ENCODE results near the gene FOS.
"Not testable (repeated sequence)": the region's sequence is repeated elsewhere in the genome, so short reads cannot be mapped to it uniquely, and the experiment has no call there.

Gene FOS

DNA sequence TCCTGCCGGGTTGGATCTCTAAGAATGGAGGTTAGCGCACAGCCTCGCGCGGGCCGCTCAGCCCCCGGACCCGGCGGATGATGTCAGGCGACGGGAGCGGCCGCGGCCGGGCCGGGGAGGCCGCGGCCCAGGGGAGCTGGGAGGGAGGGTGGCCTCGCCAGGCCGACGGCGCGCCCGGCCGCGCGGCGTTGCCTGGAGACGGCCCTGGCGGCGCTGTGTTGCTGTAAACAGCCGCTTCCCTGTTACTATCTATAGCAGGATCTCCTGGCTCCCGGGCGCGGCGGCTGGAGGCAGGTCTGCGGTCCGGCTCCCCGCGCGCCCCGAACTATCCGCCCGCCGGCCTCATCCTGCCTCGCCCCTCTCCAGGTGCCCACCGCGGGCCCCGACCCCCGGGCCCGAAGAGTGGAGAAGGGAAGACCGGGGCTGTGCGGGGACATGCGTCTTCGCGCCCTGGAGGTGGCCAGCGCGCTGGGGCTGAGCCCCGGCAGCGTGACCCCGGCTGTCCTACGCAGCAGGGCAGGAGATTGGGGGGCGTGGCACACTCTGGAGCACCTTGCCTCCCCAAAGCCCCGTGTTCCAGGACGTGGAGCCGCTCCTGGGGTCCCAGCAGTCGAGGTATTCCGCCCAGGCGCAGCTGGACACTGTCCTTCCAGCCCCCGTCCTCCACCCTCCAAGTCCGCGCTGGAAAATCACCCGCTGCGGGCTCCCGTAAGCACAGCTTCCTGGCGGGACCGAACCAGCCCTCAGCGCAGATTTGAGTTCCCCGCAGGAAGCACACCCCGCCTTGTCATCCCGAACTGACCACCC, 1.4 kb upstream of the FOS start:
- no peak for DNase-seq (ENCODE audit: low read depth)

DNA sequence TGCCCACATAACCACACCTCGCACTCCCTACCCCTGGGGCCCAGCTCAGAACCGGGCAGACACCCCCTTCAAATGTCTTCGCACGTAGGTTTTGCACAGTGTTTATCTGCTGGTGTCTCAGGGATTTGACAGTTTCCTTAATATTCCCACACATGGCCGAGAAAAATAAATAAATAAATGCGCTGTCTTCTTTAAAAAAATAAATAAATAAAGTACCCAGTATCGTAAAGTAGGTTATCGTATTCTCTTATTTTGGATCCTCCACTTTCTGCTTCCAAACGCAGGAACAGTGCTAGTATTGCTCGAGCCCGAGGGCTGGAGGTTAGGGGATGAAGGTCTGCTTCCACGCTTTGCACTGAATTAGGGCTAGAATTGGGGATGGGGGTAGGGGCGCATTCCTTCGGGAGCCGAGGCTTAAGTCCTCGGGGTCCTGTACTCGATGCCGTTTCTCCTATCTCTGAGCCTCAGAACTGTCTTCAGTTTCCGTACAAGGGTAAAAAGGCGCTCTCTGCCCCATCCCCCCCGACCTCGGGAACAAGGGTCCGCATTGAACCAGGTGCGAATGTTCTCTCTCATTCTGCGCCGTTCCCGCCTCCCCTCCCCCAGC, 710 bp upstream of the FOS start:
- DNase-seq (ENCODE audit: low read depth): no peak

DNA sequence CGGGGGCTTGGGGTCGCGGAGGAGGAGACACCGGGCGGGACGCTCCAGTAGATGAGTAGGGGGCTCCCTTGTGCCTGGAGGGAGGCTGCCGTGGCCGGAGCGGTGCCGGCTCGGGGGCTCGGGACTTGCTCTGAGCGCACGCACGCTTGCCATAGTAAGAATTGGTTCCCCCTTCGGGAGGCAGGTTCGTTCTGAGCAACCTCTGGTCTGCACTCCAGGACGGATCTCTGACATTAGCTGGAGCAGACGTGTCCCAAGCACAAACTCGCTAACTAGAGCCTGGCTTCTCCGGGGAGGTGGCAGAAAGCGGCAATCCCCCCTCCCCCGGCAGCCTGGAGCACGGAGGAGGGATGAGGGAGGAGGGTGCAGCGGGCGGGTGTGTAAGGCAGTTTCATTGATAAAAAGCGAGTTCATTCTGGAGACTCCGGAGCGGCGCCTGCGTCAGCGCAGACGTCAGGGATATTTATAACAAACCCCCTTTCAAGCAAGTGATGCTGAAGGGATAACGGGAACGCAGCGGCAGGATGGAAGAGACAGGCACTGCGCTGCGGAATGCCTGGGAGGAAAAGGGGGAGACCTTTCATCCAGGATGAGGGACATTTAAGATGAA, 630 bp downstream of the FOS start:
- no peak for DNase-seq (ENCODE audit: low read depth)

DNA sequence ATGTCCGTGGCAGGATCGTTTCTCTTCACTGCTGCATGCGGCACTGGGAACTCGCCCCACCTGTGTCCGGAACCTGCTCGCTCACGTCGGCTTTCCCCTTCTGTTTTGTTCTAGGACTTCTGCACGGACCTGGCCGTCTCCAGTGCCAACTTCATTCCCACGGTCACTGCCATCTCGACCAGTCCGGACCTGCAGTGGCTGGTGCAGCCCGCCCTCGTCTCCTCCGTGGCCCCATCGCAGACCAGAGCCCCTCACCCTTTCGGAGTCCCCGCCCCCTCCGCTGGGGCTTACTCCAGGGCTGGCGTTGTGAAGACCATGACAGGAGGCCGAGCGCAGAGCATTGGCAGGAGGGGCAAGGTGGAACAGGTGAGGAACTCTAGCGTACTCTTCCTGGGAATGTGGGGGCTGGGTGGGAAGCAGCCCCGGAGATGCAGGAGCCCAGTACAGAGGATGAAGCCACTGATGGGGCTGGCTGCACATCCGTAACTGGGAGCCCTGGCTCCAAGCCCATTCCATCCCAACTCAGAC, 1.2 kb downstream of the FOS start:
- DNase-seq (ENCODE audit: low read depth): no peak

DNA sequence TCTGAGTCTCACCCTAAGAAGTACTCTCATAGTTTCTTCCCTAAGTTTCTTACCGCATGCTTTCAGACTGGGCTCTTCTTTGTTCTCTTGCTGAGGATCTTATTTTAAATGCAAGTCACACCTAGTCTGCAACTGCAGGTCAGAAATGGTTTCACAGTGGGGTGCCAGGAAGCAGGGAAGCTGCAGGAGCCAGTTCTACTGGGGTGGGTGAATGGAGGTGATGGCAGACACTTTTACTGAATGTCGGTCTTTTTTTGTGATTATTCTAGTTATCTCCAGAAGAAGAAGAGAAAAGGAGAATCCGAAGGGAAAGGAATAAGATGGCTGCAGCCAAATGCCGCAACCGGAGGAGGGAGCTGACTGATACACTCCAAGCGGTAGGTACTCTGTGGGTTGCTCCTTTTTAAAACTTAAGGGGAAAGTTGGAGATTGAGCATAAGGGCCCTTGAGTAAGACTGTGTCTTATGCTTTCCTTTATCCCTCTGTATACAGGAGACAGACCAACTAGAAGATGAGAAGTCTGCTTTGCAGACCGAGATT, 1.7 kb downstream of the FOS start:
- DNase-seq (ENCODE audit: low read depth): no peak

DNA sequence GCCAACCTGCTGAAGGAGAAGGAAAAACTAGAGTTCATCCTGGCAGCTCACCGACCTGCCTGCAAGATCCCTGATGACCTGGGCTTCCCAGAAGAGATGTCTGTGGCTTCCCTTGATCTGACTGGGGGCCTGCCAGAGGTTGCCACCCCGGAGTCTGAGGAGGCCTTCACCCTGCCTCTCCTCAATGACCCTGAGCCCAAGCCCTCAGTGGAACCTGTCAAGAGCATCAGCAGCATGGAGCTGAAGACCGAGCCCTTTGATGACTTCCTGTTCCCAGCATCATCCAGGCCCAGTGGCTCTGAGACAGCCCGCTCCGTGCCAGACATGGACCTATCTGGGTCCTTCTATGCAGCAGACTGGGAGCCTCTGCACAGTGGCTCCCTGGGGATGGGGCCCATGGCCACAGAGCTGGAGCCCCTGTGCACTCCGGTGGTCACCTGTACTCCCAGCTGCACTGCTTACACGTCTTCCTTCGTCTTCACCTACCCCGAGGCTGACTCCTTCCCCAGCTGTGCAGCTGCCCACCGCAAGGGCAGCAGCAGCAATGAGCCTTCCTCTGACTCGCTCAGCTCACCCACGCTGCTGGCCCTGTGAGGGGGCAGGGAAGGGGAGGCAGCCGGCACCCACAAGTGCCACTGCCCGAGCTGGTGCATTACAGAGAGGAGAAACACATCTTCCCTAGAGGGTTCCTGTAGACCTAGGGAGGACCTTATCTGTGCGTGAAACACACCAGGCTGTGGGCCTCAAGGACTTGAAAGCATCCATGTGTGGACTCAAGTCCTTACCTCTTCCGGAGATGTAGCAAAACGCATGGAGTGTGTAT, 2.4 kb downstream of the FOS start:
- no peak for DNase-seq (ENCODE audit: low read depth)

DNA sequence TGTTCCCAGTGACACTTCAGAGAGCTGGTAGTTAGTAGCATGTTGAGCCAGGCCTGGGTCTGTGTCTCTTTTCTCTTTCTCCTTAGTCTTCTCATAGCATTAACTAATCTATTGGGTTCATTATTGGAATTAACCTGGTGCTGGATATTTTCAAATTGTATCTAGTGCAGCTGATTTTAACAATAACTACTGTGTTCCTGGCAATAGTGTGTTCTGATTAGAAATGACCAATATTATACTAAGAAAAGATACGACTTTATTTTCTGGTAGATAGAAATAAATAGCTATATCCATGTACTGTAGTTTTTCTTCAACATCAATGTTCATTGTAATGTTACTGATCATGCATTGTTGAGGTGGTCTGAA, 3.0 kb downstream of the FOS start:
- DNase-seq (ENCODE audit: low read depth): no peak

DNA sequence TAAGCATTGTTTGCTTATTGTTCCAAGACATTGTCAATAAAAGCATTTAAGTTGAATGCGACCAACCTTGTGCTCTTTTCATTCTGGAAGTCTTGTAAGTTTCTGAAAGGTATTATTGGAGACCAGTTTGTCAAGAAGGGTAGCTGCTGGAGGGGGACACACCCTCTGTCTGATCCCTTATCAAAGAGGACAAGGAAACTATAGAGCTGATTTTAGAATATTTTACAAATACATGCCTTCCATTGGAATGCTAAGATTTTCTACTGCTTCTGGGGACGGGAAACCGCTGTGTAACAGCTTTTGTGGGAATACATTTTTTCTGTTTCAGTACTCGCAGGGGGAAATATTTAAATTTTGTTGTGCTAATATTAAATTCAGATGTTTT, 3.5 kb downstream of the FOS start:
- no peak for DNase-seq (ENCODE audit: low read depth)

DNA sequence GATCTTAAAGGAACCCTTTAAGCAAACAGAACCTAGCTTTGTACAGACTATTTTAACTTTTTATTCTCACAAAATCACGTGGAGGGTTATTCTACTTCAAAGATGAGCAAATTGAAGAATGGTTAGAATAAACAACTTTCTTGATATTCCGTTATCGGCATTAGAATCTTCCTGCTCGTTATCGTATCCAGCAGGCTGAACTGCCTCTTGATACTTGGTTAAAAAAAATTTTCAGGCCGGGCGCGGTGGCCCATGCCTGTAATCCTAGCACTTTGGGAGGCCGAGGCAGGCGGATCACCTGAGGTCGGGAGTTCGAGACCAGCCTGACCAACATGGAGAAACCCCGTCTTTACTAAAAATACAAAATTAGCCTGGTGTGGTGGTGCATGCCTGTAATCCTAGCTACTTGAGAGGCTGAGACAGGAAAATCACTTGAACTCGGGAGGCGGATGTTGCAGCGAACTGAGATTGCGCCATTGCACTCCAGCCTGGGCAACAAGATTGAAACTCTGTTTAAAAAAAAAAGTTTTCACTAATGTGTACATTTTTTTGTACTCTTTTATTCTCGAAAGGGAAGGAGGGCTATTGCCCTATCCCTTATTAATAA, 4.0 kb downstream of the FOS start:
- not testable (repeated sequence) for DNase-seq (ENCODE audit: low read depth)

DNA sequence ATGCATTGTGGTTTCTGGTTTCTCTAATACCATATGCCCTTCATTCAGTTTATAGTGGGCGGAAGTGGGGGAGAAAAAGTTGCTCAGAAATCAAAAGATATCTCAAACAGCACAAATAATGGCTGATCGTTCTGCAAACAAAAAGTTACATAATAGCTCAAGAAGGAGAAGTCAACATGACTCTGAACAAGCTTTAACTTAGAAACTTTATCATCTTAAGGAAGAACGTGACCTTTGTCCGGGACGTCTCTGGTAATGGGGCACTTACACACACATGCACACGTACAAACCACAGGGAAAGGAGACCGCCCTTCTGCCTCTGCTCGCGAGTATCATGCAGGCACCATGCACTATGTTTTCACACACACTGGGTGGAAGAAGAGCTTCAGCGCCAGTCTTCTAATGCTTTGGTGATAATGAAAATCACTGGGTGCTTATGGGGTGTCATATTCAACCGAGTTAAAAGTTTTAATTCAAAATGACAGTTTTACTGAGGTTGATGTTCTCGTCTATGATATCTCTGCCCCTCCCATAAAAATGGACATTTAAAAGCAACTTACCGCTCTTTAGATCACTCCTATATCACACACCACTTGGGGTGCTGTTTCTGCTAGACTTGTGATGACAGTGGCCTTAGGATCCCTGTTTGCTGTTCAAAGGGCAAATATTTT, 4.7 kb downstream of the FOS start:
- no peak for DNase-seq (ENCODE audit: low read depth)

DNA sequence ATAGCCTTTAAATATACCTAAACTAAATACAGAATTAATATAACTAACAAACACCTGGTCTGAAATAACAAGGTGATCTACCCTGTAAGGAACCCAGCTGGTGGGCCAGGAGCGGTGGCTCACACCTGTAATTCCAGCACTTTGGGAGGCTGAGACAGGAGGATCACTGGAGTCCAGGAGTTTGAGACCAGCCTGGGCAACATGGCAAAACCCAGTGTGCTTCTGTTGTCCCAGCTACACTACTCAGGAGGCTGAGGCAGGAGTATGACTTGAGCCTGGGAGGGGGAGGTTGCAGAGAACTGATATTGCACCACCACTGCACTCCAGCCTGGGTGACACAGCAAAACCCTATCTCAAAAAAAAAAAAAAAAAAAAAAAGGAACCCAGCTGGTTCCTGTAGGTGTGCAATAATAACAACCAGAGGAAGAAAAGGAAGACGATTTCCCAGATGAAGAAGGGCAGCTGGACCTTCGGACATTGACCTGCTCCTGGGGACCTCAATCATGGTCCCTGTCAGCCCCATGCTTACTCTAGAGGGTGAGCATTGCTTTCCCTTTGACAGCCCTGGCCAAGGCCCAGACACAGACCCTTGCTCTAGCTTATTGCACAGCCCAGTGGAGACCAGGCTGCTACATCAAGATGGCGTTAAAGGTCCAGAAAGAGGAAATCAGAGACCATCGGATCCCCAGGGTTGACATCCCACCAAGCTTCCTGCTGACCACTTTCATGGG, 5.4 kb downstream of the FOS start:
- no peak for DNase-seq (ENCODE audit: low read depth)

DNA sequence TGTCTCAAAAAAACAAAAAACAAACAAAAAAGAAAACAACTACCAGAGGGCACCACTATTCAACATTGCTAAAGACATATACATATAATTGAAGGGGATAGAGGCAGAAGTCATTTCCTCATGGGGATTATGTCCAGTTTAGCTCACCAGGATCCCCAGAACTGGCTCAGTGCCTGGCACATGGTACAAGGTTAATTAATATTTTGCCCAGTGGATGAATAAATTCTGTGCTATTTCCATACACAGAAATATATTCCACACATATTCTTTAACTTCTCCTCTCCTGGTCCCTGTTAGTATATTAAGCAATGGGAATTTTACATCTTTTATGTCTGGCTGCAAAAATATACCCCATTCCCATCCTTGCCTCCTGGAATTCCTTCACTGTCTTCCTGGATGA, 6.7 kb downstream of the FOS start:
- DNase-seq (ENCODE audit: low read depth): no peak

DNA sequence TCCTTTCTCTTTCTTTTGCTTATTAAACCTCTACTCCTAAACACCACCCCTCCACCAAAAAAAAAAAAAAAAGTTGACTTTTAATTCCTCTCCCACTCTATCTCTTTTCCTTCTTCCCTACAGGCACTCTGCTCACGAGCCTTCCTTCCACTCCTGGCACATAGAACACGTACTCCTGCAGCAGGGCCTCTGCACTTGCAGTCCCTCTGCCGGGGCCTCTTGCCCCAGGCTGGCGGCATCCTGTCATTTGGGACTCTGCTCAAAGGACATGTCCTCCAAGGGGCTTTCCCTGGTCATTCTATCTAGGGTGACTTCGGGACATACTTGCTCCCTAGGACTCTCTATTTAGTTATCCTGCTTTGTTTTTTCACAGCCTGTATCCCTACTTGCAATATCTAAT, 7.7 kb downstream of the FOS start:
- no peak for DNase-seq (ENCODE audit: low read depth)

DNA sequence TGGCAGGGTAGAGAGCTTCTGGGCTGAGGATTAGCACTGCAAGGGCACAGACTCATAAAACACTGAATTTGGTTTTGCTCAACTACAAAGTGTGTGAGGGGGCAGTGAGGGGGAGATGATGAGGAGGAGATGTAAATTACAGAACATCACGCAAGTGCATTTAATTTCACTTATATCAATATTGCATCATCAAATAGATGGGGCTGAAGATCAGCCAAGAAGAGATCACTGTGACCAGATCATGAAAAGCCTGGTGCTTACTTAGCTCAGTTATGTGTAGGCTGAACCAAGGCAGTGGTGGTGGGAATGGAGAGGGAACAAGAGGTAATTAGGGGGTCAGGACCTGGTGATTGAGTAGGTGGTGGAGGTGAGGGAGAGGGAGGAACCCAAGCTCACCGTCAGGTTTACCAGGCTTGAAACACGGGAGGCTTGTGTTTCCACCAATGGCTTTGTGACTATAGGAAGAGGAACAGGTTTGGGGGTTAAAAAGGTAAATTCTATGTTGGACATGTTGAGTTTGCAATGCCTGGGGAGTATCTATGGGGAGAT, 11.3 kb downstream of the FOS start:
- no peak for DNase-seq (ENCODE audit: low read depth)

DNA sequence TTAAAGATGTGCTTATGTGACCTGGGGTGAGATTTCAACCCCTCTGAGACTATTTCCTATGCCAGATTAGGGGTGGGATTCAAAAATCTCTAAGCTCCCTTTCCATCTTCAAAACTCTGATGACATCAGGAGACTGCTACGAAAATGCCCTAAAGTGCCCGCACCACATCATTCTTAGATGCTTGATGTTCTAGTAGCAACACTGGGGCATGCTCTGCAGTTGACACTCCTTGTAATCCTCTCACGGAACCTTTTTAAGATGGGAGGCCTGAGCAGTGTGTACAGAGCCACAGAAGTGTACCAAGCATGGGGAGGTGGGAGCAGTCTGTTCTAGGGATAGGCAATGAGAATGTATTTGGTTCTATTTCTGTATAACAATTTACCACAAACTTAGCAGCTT, 12.2 kb downstream of the FOS start:
- no peak for DNase-seq (ENCODE audit: low read depth)

DNA sequence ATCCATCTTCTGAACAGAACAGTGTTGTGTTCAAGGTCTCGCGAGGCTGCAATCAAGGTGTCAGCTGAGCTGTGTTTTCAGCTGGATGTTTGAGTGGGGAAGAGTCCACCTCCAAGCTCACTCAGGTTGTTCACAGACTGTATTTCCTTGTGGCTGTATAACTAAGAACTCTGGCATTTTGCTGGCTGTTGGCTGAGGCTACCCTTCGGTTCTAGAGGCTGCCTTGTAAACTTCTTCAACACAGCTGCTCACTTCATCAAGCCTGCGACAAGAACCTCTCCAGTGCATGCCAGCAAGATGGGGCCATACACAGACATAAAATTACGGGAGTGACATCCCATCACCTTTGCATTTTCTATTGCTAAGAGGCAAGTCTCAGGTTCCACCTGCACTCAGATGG, 12.7 kb downstream of the FOS start:
- no peak for DNase-seq (ENCODE audit: low read depth)

DNA sequence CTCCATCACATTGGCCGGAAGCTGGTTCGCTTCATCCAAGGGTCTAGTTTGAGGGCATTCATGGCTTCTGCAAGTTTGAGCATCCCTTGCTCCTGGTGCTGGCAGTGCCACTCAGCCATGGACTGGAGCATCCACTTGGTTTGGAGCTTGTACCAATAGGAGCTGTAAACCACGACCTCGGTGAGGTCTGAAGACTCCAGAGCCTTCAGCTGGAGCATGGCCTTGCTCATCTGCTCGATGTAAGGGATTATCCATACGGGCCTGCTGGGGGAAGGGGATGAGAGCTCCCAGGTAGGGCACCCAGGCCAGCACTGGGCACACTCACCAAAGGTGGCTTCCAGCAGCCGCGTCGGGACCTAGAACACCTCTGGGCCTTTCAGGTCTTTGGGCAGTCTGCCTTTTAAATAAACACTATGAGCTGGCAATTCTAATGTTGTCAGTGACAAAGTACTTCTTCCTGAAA, 13.5 kb downstream of the FOS start:
- no peak for DNase-seq (ENCODE audit: low read depth)

DNA sequence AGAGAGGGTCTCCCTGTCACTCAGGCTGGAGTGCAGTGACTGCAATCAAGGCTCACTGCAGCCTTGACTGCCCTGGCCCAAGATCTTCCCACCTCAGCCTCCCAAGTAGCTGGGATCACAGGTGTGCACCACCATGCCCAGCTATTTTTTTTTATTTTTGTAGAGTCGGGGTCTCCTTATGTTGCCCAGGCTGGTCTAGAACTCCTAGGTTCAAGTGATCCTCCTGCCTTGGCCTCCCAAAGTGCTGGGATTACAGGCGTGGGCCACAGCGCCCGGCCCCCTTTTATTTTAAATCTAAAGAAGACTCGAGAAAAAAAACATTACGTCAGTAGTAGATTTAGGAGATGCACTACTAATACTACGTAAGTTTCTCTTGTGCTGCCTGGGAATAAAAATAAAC, 14.3 kb downstream of the FOS start:
- DNase-seq (ENCODE audit: low read depth): no peak

DNA sequence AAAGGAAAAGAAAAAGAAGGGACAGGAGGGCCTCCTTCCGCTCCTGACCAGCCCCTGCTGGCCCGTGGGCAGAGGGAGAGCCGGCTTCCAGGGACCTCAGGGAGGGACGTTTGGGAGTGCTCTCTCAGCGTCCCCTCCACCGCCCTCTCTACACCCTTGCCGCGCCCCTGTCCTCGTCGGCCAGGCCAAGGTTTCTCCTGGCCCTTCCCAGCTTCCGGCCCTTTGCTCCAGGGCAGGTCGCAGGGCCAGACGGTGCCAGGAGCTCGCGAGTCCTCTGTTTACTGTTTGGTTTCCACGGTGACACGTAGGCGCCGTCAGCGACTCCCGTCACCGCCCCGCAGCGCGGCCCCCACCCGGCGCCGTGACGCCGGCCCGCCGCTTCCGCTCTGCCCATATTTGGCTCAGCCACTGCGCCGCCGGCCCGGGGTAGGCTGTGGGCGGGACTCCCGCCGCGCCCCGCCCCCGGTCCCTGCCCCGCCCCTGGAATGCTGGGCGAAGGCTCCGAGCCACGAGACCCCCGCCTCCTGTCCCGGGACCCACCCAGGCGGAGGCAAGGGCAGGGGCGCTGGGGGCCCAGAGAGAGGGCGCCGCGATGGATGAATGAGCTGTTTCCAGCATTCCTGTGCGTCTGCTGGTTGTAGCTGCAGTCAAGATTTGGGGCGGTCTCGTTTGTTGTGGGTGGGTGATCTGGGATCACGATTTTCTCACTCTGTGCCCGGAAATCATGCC, 15.5 kb downstream of the FOS start:
- peak; percentile 96 for DNase-seq (ENCODE audit: low read depth)

DNA sequence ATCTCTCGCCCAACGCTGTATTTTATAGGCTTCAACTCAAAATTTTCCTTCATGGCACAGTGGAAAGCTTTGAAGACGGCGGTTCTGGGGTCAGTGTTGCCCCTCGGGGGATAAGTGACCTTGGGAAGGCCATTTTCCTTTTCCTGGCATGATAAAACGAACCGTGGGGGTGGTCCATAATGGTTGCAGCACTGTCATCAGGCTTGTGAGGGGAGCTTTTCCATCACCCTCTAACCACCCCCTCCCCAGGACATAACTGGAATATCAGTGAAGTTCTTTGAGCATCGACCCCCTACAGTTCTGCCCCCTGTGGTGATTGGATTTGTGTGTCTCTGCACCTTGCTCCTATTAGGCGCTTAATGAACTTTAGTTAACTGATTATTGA, 16.0 kb downstream of the FOS start:
- no peak for DNase-seq (ENCODE audit: low read depth)

Measured in fibroblast of the conjunctiva (primary cell).